Ishikawa (cell line): ENCODE results near the gene PLXNA4.

ENCODE experiments used
- CEBPB ChIP-seq: IDR thresholded peaks from 2 replicates; pipeline ENCODE4 v1.6.1; 2012
- CREB1 ChIP-seq: IDR thresholded peaks from 2 replicates; pipeline ENCODE4 v1.6.1; 2012; ENCODE audit warnings: low read depth
- EGR1 ChIP-seq: IDR thresholded peaks from 2 replicates; pipeline ENCODE4 v1.6.1; 2012
- EP300 ChIP-seq: IDR thresholded peaks from 2 replicates; pipeline ENCODE4 v1.6.1; 2012; ENCODE audit warnings: borderline replicate concordance
- FOXM1 ChIP-seq: IDR thresholded peaks from 2 replicates; pipeline ENCODE4 v1.6.1; 2012; ENCODE audit warnings: low read depth, borderline replicate concordance
- NFIC ChIP-seq: IDR thresholded peaks from 2 replicates; pipeline ENCODE4 v1.6.1; 2012
- RAD21 ChIP-seq: IDR thresholded peaks from 2 replicates; pipeline ENCODE4 v1.6.1; 2012; ENCODE audit warnings: low read depth
- REST ChIP-seq: IDR thresholded peaks from 2 replicates; pipeline ENCODE4 v1.6.1; 2012; ENCODE audit warnings: low read depth, mild to moderate bottlenecking
- TAF1 ChIP-seq: IDR thresholded peaks from 2 replicates; pipeline ENCODE4 v1.6.1; 2012; ENCODE audit warnings: low read depth, mild to moderate bottlenecking
- TCF12 ChIP-seq: IDR thresholded peaks from 2 replicates; pipeline ENCODE4 v1.6.1; 2012; ENCODE audit warnings: low read depth
- TEAD4 ChIP-seq: IDR thresholded peaks from 2 replicates; pipeline ENCODE4 v1.6.1; 2012
- YY1 ChIP-seq: IDR thresholded peaks from 2 replicates; pipeline ENCODE4 v1.6.1; 2012; ENCODE audit warnings: low read depth
- ZBTB7A ChIP-seq: IDR thresholded peaks from 2 replicates; pipeline ENCODE4 v1.6.1; 2012; ENCODE audit warnings: low read depth
- TF ChIP-seq, protein P1 (sequence below): IDR thresholded peaks from 2 replicates; pipeline ENCODE4 v1.6.1; 2012
- TF ChIP-seq, protein P2 (sequence below): IDR thresholded peaks from 2 replicates; pipeline ENCODE4 v1.6.1; 2012

Gene PLXNA4

DNA sequence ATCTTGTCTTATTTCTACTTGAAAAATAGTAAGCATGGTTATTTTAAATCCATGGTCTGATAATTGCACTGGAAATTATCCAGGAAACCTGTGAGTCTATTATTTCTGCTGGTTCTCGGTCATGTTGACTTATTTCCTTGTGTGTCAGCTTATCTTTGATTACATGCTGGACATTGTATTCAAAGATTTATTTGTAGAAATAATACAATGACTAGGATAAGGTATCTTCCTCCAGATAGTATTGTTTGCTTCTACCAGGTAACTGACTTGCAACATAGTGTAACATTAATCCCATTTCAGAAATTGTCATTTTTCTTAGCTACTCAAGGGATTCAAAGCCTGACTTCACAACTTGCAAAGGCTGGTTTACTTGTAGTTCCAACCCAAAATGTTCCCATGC, 33.4 kb downstream of the PLXNA4 start:
- no peak for TF ChIP-seq REST
- no peak for TF ChIP-seq TEAD4
- TF ChIP-seq, protein P1, sequence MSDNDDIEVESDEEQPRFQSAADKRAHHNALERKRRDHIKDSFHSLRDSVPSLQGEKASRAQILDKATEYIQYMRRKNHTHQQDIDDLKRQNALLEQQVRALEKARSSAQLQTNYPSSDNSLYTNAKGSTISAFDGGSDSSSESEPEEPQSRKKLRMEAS = no peak
- TF ChIP-seq CEBPB = no peak
- no peak for TF ChIP-seq NFIC
- no peak for TF ChIP-seq EP300
- TF ChIP-seq YY1 = no peak
- TF ChIP-seq TCF12 = no peak
- TF ChIP-seq EGR1 = no peak

DNA sequence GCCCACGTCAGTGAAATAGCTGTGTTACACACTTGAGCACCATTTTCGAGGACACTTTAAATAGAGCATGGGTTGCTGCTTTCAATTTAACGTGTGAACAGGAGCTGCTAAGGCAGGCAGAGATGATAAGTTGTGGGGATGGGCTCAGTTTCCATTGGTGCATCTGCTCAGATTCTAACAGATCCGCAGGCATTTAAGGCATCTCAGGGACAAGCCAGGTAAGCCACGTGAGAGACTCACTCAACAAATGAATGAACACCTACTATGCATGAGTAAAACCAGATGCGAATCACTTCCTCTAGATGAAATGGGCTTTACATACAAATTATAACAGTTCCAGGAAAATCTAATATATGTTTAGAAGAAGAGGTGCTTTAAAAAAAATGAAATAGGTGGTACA, 34.6 kb downstream of the PLXNA4 start:
- no peak for TF ChIP-seq ZBTB7A

DNA sequence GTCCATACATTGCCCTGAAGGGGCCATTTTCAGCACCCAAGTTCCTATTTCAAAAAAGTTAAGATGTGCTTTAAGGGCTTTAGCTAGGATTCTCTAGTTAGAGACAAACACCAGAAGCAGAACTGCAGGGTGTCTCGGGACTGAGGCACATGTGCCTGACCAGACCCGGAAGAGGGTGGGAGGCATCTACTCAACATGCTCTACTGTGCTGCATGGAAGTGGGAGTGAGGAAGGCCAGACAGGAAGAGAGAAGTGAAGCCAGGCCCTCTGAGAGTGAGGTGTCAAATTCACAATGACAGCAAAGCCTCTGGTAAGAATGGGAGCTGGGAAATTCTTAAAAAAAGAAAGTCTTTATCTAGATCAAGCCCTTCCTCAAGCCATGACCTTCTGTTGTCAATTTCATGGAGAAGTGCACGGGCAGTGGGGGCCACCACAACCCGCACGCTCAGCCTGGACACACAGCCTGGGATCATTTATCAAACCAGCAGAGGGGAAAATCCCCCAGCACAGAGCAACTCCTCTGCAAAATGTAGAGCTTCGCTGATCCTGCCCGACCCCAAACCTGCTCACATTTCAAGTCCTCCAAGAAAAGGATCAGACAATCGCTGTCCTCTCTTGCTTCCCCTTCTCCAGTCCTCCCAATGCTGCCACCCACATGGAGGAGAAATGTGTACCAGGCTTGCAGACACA, 38.7 kb downstream of the PLXNA4 start:
- TF ChIP-seq TEAD4 = no peak
- no peak for TF ChIP-seq CEBPB
- no peak for TF ChIP-seq REST
- TF ChIP-seq EP300 = no peak
- TF ChIP-seq TCF12 = no peak
- TF ChIP-seq ZBTB7A = no peak
- TF ChIP-seq, protein P1 = no peak
- no peak for TF ChIP-seq TAF1
- no peak for TF ChIP-seq CREB1
- TF ChIP-seq YY1 = no peak
- no peak for TF ChIP-seq FOXM1
- TF ChIP-seq NFIC = no peak
- no peak for TF ChIP-seq RAD21
- TF ChIP-seq EGR1 = no peak
- TF ChIP-seq, protein P2, sequence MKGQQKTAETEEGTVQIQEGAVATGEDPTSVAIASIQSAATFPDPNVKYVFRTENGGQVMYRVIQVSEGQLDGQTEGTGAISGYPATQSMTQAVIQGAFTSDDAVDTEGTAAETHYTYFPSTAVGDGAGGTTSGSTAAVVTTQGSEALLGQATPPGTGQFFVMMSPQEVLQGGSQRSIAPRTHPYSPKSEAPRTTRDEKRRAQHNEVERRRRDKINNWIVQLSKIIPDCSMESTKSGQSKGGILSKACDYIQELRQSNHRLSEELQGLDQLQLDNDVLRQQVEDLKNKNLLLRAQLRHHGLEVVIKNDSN = no peak

DNA sequence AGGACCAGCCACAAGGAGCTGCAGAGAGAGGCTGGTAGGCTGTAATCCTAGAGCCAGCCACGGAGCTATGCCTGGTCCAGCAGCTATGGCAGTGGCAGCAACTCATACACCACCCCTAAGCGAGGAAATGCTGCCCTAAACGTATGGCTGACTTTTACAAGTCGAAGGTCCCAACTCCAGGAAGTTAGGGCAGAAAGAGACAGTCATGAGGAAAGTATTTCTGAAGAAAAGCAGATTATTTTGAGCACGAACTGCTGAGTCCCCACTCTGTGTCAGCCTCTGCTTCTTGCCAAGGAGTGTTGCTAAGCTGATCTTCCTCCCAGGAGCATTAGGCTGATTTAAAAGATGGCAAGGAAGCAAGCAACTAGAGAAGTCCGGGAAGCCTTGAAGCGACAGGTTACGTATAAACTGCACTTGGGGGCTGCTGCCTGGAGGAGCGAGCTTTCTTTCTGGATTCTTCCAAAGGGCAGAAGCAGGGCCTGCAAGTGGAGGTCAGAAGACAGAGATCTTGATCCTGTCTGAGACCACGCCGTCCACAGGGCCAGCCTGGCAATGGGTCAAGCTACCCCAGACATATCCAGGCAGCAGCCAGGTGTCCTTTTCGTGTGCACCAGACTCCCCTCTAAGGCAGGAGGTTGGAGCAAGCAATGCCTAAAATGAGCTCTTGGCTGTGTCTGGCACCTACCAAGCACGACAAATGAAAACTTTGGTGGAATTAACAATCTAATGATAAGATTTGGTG, 39.4 kb downstream of the PLXNA4 start:
- TF ChIP-seq TEAD4 (no peak), EGR1 (no peak)
- TF ChIP-seq, protein P2 = no peak

DNA sequence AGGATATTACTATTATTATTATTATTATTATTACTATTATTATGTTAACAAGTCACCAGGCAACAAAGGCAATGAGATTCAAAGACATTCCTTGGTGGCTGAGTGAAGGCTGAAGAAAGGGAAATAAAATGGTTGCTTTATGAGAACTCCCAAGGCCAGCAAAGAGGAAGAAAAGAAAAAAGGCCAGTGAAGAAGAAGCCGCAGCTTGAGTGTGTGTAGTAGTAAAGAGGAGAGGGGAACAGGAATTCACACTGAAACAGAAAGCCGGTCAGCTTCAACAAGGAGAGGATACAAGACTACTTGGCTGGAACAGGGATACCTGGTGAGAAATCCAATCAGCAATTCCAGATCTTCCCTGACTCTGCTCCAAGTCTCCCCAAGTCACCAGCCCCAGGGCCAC, 42.4 kb downstream of the PLXNA4 start:
- TF ChIP-seq, protein P1 = no peak
- TF ChIP-seq CREB1 (no peak), TCF12 (no peak), EGR1 (no peak), REST (no peak), TAF1 (no peak), CEBPB (no peak), TEAD4 (no peak), YY1 (no peak), EP300 (no peak), FOXM1 (no peak)
- TF ChIP-seq, protein P2 = no peak
